Caco-2 (cell line): ENCODE data around the gene PAM16. TPM values are rescaled to one million over a fixed set of nuclear protein-coding genes. Genes with fewer than 3 reads are reported as not detected.

Source experiments
- BruUV-seq: library from RNA; stranded (reverse); fragments of 400-500 nt; replicated peaks from 2 replicates; lab custom pipeline; 2021; lab: Mats Ljungman, UMichigan
- CTCF ChIA-PET: fragments of 300-600 bp; sonication (Branson Sonifier 250); formaldehyde crosslinking; loops from one replicate; lab custom pipeline; 2022; ENCODE audit warnings: antibody characterized with exemption; lab: Charles Lee
- POLR2A ChIA-PET: fragments of 300-600 bp; sonication (Branson Sonifier 250); formaldehyde crosslinking; loops from one replicate; lab custom pipeline; 2022; ENCODE audit warnings: antibody characterized with exemption; lab: Charles Lee
- DNase-seq, 2 experiments: peaks; one replicate each; pipeline versions ENCODE4 v3.0.0 to v3.0.0-alpha.2; 2020 to 2022
- H3K27me3 ChIP-seq: replicated peaks from 2 replicates; pipeline ENCODE4 v1.6.0; 2011; ENCODE audit warnings: low read length; ENCODE audit not compliant: control insufficient read depth, insufficient read depth
- H3K36me3 ChIP-seq: 2 replicates; pipeline ENCODE4 v1.5.1; 2011; ENCODE audit warnings: low read length; ENCODE audit not compliant: control insufficient read depth, insufficient read depth
- H3K4me1 ChIP-seq: fragments of 250-450 bp; sonication (Bioruptor Pico); 2 replicates; pipeline ENCODE4 v1.5.1; 2020; ENCODE audit warnings: mild to moderate bottlenecking
- H3K4me3 ChIP-seq: 2 replicates; pipeline ENCODE4 v1.5.1; 2011; ENCODE audit warnings: low read depth, mild to moderate bottlenecking, control low read depth, low read length
- H3K9me3 ChIP-seq: fragments of 250-450 bp; sonication (Bioruptor Pico); 2 replicates; pipeline ENCODE4 v1.5.1; 2020; ENCODE audit warnings: mild to moderate bottlenecking, moderate library complexity
- H3K27ac Mint-ChIP-seq: one replicate; pipeline ENCODE4 v1.8.0; 2022; ENCODE audit warnings: mixed read lengths; ENCODE audit not compliant: unreplicated experiment
- H3K27me3 Mint-ChIP-seq: one replicate; pipeline ENCODE4 v1.8.0; 2022; ENCODE audit warnings: mixed read lengths; ENCODE audit not compliant: insufficient read depth, unreplicated experiment
- H3K36me3 Mint-ChIP-seq: one replicate; pipeline ENCODE4 v1.8.0; 2022; ENCODE audit warnings: mild to moderate bottlenecking, mixed read lengths; ENCODE audit not compliant: insufficient read depth, unreplicated experiment
- H3K4me1 Mint-ChIP-seq: one replicate; pipeline ENCODE4 v1.8.0; 2022; ENCODE audit warnings: low read depth, mixed read lengths; ENCODE audit not compliant: unreplicated experiment
- H3K4me3 Mint-ChIP-seq: one replicate; pipeline ENCODE4 v1.8.0; 2022; ENCODE audit warnings: mild to moderate bottlenecking, moderate library complexity, mixed read lengths; ENCODE audit not compliant: unreplicated experiment
- H3K9me3 Mint-ChIP-seq: one replicate; pipeline ENCODE4 v1.8.0; 2022; ENCODE audit warnings: mixed read lengths; ENCODE audit not compliant: unreplicated experiment
- CTCF ChIP-seq, 2 experiments: fragments of 200-600 bp in 1 of 2; IDR thresholded peaks; 1 replicate in 1 of 2; 2 replicates in 1 of 2; pipeline versions ENCODE4 v1.5.1 to v1.8.0; 2011 to 2022; ENCODE audit warnings: antibody characterized with exemption in 1 of 2, control low read depth in 1 of 2, inconsistent platforms in 1 of 2, low read depth in 1 of 2, low read length in 1 of 2, mild to moderate bottlenecking in 1 of 2, moderate library complexity in 1 of 2; ENCODE audit not compliant: insufficient read depth in 1 of 2, severe bottlenecking in 1 of 2, unreplicated experiment in 1 of 2
- intact Hi-C: fragments of 100-400 bp; cut with micrococcal nuclease; formaldehyde crosslinking; loops from one replicate; pipeline ENCODE4 v1.10.0; 2022; ENCODE audit not compliant: unreplicated experiment
- total RNA-seq: library from RNA; stranded (reverse); gene quantifications from 2 replicates; pipeline ENCODE4 v1.2.3, GENCODE V29; 2022

PAM16 gene
- total RNA-seq, 1 experiment from 2014 or later: 74.1 TPM

GRCh38 chr16:4306470-4307214, 44.5 kb downstream of the PAM16 start:
- no peak for TF ChIP-seq CTCF (IDR thresholded peaks at IDR 0.05; ENCODE audit: insufficient read depth in 1 of 2, low read depth in 1 of 2, low read length in 1 of 2, severe bottlenecking in 1 of 2, unreplicated experiment in 1 of 2)
- Histone ChIP-seq H3K4me3 (peak overlapping the region; percentile 78), H3K4me1 (peaks cover 14% of the 10 kb centered on the region), H3K27me3 (no peaks in the 10 kb centered on the region), H3K9me3 (no peaks in the 10 kb centered on the region), H3K36me3 (no peaks in the 10 kb centered on the region)
- intact Hi-C loops: loop anchor here (1.0 to 2.0 kb wide), 2 partner anchors 7 to 34 kb away; partner anchors contain the start of gene TFAP4
- TSS peak; percentile 89 for BruUV-seq
- Mint-ChIP-seq H3K36me3 (peaks cover 14% of the 10 kb centered on the region), H3K27ac (peak overlapping the region; percentile 84), H3K9me3 (no peaks in the 10 kb centered on the region), H3K4me1 (peaks cover 6% of the 10 kb centered on the region), H3K27me3 (no peaks in the 10 kb centered on the region), H3K4me3 (peak overlapping the region; percentile 84)
- DNase-seq: no peak
- POLR2A ChIA-PET: no interaction called here
- CTCF ChIA-PET: interaction anchor here (0.9 to 1.4 kb wide), 2 partner anchors 16 to 33 kb away, joined by 3 to 6 read pairs; partner anchors contain the start of gene TFAP4

DNA sequence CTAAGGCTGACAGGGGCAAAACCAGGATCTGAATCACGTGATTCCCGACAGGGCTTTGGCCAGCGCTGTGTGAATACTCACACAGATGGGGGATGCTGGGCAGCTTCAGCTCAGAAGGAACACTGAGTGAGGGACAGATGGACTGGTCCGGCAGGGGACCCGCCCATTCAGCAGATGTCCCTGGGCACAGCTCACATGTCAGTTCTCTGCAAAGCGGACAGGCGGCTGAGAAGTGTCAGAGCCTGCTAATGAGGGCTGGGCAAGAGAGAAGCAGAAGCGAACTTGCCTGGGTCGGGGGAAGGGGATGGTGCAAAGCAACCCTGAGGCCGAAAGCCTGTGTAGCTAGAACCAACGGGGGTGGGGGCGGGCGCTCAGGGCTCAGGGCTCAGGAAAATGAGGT, 47.1 kb downstream of the PAM16 start:
- BruUV-seq: no TSS peak
- ChIA-PET POLR2A (no interaction called here), CTCF (no interaction called here)
- peaks cover 22% of the 10 kb centered on the region for H3K36me3 Mint-ChIP-seq
- no peak for TF ChIP-seq CTCF (IDR thresholded peaks at IDR 0.05; ENCODE audit: insufficient read depth in 1 of 2, low read depth in 1 of 2, low read length in 1 of 2, severe bottlenecking in 1 of 2, unreplicated experiment in 1 of 2)
- intact Hi-C loops: no loop called here
- no peak overlapping the region for H3K27ac Mint-ChIP-seq
- no peaks in the 10 kb centered on the region for H3K9me3 ChIP-seq
- peaks cover 12% of the 10 kb centered on the region for H3K4me1 ChIP-seq
- H3K4me3 Mint-ChIP-seq: peak overlapping the region; percentile 37
- no peaks in the 10 kb centered on the region for H3K27me3 Mint-ChIP-seq
- H3K27me3 ChIP-seq: no peaks in the 10 kb centered on the region
- H3K36me3 ChIP-seq: no peaks in the 10 kb centered on the region
- H3K9me3 Mint-ChIP-seq: no peaks in the 10 kb centered on the region
- no peak for DNase-seq
- peaks cover 14% of the 10 kb centered on the region for H3K4me1 Mint-ChIP-seq
- H3K4me3 ChIP-seq: no peak overlapping the region

- no peaks in the 10 kb centered on the region for H3K27me3 Mint-ChIP-seq
- no peak overlapping the region for H3K4me3 Mint-ChIP-seq
- H3K27me3 ChIP-seq: no peaks in the 10 kb centered on the region
- H3K27ac Mint-ChIP-seq: peak overlapping the region; percentile 29
- peaks cover 22% of the 10 kb centered on the region for H3K4me1 ChIP-seq
- no peaks in the 10 kb centered on the region for H3K9me3 ChIP-seq
- BruUV-seq: no TSS peak
- H3K4me3 ChIP-seq: no peak overlapping the region
- TF ChIP-seq CTCF (IDR thresholded peaks at IDR 0.05; ENCODE audit: insufficient read depth in 1 of 2, low read depth in 1 of 2, low read length in 1 of 2, severe bottlenecking in 1 of 2, unreplicated experiment in 1 of 2): no peak
- peaks cover 13% of the 10 kb centered on the region for H3K4me1 Mint-ChIP-seq
- no peaks in the 10 kb centered on the region for H3K9me3 Mint-ChIP-seq
- ChIA-PET POLR2A (no interaction called here), CTCF (no interaction called here)
- no peaks in the 10 kb centered on the region for H3K36me3 ChIP-seq
- DNase-seq: no peak
- intact Hi-C loops: no loop called here
- peaks cover 20% of the 10 kb centered on the region for H3K36me3 Mint-ChIP-seq
These were observed 49.2 kb downstream of the PAM16 start for GRCh38 chr16:4301968-4302367.
